H9 (cell line): ENCODE results near the gene BASP1. TPM values are rescaled to one million over a fixed set of nuclear protein-coding genes. Genes with fewer than 3 reads are reported as not detected.

Experiments used
- DNase-seq: peaks from one replicate; pipeline ENCODE4 v3.0.0-alpha.2; 2017
- H2AFZ ChIP-seq: one replicate; pipeline ENCODE4 v1.6.1; 2013; ENCODE audit warnings: mild to moderate bottlenecking, low read length, control low read depth, moderate library complexity
- H2AK5ac ChIP-seq: 2 replicates; pipeline ENCODE4 v1.6.1; 2013; ENCODE audit warnings: low read length, control low read depth, mixed read lengths; ENCODE audit not compliant: insufficient read length
- H2BK120ac ChIP-seq: one replicate; pipeline ENCODE4 v1.6.1; 2013; ENCODE audit warnings: low read depth, mild to moderate bottlenecking, low read length, control low read depth, inconsistent platforms; ENCODE audit not compliant: poor library complexity, severe bottlenecking
- H2BK12ac ChIP-seq: 2 replicates; pipeline ENCODE4 v1.6.1; 2013; ENCODE audit warnings: low read length, control low read depth, mixed read lengths, low read depth; ENCODE audit not compliant: insufficient read length
- H2BK15ac ChIP-seq: 2 replicates; pipeline ENCODE4 v1.6.1; 2013; ENCODE audit warnings: low read depth, low read length, control low read depth
- H2BK20ac ChIP-seq: one replicate; pipeline ENCODE4 v1.6.1; 2013; ENCODE audit warnings: low read depth, mild to moderate bottlenecking, low read length, control low read depth, inconsistent platforms; ENCODE audit not compliant: poor library complexity, severe bottlenecking
- H2BK5ac ChIP-seq: 2 replicates; pipeline ENCODE4 v1.6.1; 2013; ENCODE audit warnings: low read length, control low read depth, mixed read lengths; ENCODE audit not compliant: insufficient read length
- H3K14ac ChIP-seq: 2 replicates; pipeline ENCODE4 v1.6.1; 2013; ENCODE audit warnings: low read length, control low read depth; ENCODE audit not compliant: insufficient read depth
- H3K18ac ChIP-seq: 2 replicates; pipeline ENCODE4 v1.6.1; 2013; ENCODE audit warnings: low read depth, mild to moderate bottlenecking, mixed read lengths, low read length, control low read depth; ENCODE audit not compliant: insufficient read length
- H3K23ac ChIP-seq: 2 replicates; pipeline ENCODE4 v1.6.1; 2013; ENCODE audit warnings: low read length, control low read depth, mixed read lengths, low read depth; ENCODE audit not compliant: insufficient read length
- H3K23me2 ChIP-seq: 2 replicates; pipeline ENCODE4 v1.6.1; 2013; ENCODE audit warnings: low read depth, mild to moderate bottlenecking, mixed read lengths, low read length, control low read depth; ENCODE audit not compliant: insufficient read length, poor library complexity, severe bottlenecking
- H3K27ac ChIP-seq: 2 replicates; pipeline ENCODE4 v1.5.1; 2013; ENCODE audit warnings: low read length, control low read depth, mixed read lengths, low read depth; ENCODE audit not compliant: insufficient read length
- H3K27me3 ChIP-seq: 2 replicates; pipeline ENCODE4 v1.6.1; 2013; ENCODE audit warnings: low read length, control low read depth, inconsistent platforms; ENCODE audit not compliant: insufficient read depth
- H3K4ac ChIP-seq: 2 replicates; pipeline ENCODE4 v1.6.1; 2013; ENCODE audit warnings: low read depth, mild to moderate bottlenecking, control low read depth, inconsistent platforms, low read length, moderate library complexity
- H3K4me1 ChIP-seq: 2 replicates; pipeline ENCODE4 v1.6.1; 2013; ENCODE audit warnings: low read length, control low read depth, inconsistent platforms; ENCODE audit not compliant: insufficient read depth
- H3K4me2 ChIP-seq: 2 replicates; pipeline ENCODE4 v1.6.1; 2013; ENCODE audit warnings: low read length, control low read depth, mixed read lengths; ENCODE audit not compliant: insufficient read length, insufficient read depth
- H3K56ac ChIP-seq: 2 replicates; pipeline ENCODE4 v1.6.1; 2013; ENCODE audit warnings: low read depth, mild to moderate bottlenecking, mixed read lengths, low read length, control low read depth; ENCODE audit not compliant: insufficient read length
- H3K79me1 ChIP-seq: 2 replicates; pipeline ENCODE4 v1.6.1; 2013; ENCODE audit warnings: low read depth, mild to moderate bottlenecking, moderate library complexity, low read length, control low read depth, inconsistent platforms; ENCODE audit not compliant: insufficient read depth, poor library complexity, severe bottlenecking
- H3K79me2 ChIP-seq: 2 replicates; pipeline ENCODE4 v1.6.1; 2013; ENCODE audit warnings: low read length, control low read depth, inconsistent platforms; ENCODE audit not compliant: insufficient read depth
- H3K9ac ChIP-seq: 2 replicates; pipeline ENCODE4 v1.6.1; 2013; ENCODE audit warnings: low read length, control low read depth, mixed read lengths; ENCODE audit not compliant: insufficient read length; ENCODE audit errors: extremely low read depth
- H3K9me3 ChIP-seq: one replicate; pipeline ENCODE4 v1.6.1; 2013; ENCODE audit warnings: low read depth, low read length, inconsistent platforms; ENCODE audit not compliant: control insufficient read depth
- H3T11ph ChIP-seq: one replicate; pipeline ENCODE4 v1.6.1; 2013; ENCODE audit warnings: mild to moderate bottlenecking, low read length, control low read depth, inconsistent platforms
- H4K20me1 ChIP-seq: one replicate; pipeline ENCODE4 v1.6.1; 2013; ENCODE audit not compliant: control insufficient read depth, insufficient read length, insufficient read depth
- H4K5ac ChIP-seq: 2 replicates; pipeline ENCODE4 v1.6.1; 2013; ENCODE audit warnings: low read depth, mild to moderate bottlenecking, mixed read lengths, low read length, control low read depth; ENCODE audit not compliant: insufficient read length
- H4K8ac ChIP-seq: replicated peaks from 2 replicates; pipeline ENCODE4 v1.6.1; 2013; ENCODE audit warnings: low read length, control low read depth, mixed read lengths, low read depth; ENCODE audit not compliant: insufficient read length
- H4K91ac ChIP-seq: 2 replicates; pipeline ENCODE4 v1.6.1; 2013; ENCODE audit warnings: low read depth, mild to moderate bottlenecking, moderate library complexity, mixed read lengths, low read length, control low read depth; ENCODE audit not compliant: insufficient read length
- H3K27ac Mint-ChIP-seq, 3 experiments: 2 replicates in 2 of 3; 3 replicates in 1 of 3; pipeline ENCODE4 v1.8.0; 2020 to 2021; ENCODE audit warnings: mixed read lengths in 3 of 3, mild to moderate bottlenecking in 1 of 3, moderate library complexity in 1 of 3
- H3K27me3 Mint-ChIP-seq: 2 replicates; pipeline ENCODE4 v1.8.0; 2021; ENCODE audit warnings: low read depth, mild to moderate bottlenecking, moderate library complexity, mixed read lengths
- H3K36me3 Mint-ChIP-seq, 3 experiments: 2 replicates in 2 of 3; 3 replicates in 1 of 3; pipeline ENCODE4 v1.8.0; 2020 to 2021; ENCODE audit warnings: low read depth in 3 of 3, mixed read lengths in 3 of 3; ENCODE audit not compliant: insufficient read depth in 1 of 3
- H3K4me1 Mint-ChIP-seq, 2 experiments: 2 replicates each; pipeline ENCODE4 v1.8.0; 2020; ENCODE audit warnings: mixed read lengths in 2 of 2
- H3K4me3 Mint-ChIP-seq, 2 experiments: 2 replicates in 1 of 2; 3 replicates in 1 of 2; pipeline ENCODE4 v1.8.0; 2020 to 2021; ENCODE audit warnings: mild to moderate bottlenecking in 2 of 2, mixed read lengths in 2 of 2, moderate library complexity in 1 of 2
- H3K9me3 Mint-ChIP-seq, 2 experiments: 2 replicates in 1 of 2; 3 replicates in 1 of 2; pipeline ENCODE4 v1.8.0; 2020; ENCODE audit warnings: mild to moderate bottlenecking in 2 of 2, mixed read lengths in 2 of 2, moderate library complexity in 1 of 2
- WGBS: extraction: QIAGEN DNeasy Blood & Tissue Kit; methylation state at CpG from one replicate; pipeline ENCODE4 v1.1.7; 2013; ENCODE audit warnings: missing lambda C conversion rate, low lambda C conversion rate, mixed read lengths; ENCODE audit not compliant: insufficient read length; ENCODE audit errors: extremely low coverage; 5-methylcytosine and 5-hydroxymethylcytosine counted together
- total RNA-seq: library from RNA; stranded (reverse); gene quantifications from 2 replicates; pipeline ENCODE4 v1.2.1, GENCODE V29; 2021
- TF ChIP-seq, protein P1 (sequence below): fragments of 200-600 bp; sonication (generic); conservative IDR thresholded peaks from 3 replicates; pipeline ENCODE4 v1.8.0; 2021; ENCODE audit warnings: antibody characterized with exemption, mild to moderate bottlenecking

BASP1 gene
- total RNA-seq, 1 experiment from 2014 or later = 180 TPM

DNA sequence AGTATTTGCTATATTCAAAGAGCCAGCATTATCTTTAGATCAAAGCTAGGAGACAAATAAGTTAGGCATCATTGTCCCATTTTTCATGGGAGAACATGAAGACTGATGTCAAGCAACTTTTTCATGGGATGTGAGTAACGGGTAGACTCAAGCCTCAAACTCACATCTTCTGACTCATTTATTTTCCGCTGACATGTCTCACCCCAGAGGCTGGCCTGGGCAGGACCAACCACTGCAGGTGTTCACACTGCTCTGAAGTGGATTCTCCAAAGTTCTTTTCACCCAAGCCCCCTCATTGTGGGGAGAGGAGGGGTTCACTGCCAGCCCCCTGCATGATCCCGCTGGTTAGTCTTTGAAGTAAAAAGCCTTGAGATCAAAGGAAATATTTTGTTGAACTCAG is 34.9 kb upstream of the BASP1 start:
- Histone ChIP-seq H3K79me1 (no peaks in the 10 kb centered on the region), H3K27me3 (no peaks in the 10 kb centered on the region), H3K4ac (no peak overlapping the region), H3K4me1 (no peaks in the 10 kb centered on the region), H3K56ac (no peak overlapping the region), H3K4me2 (no peak overlapping the region), H2AFZ (no peak overlapping the region), H4K91ac (no peak overlapping the region), H3K14ac (no peak overlapping the region), H3K79me2 (no peaks in the 10 kb centered on the region), H3K23ac (no peak overlapping the region), H2BK20ac (no peak overlapping the region), H4K20me1 (no peaks in the 10 kb centered on the region), H3K27ac (no peak overlapping the region), H2BK15ac (no peak overlapping the region), H2BK12ac (no peak overlapping the region), H3K9ac (no peak overlapping the region), H3K23me2 (no peaks in the 10 kb centered on the region), H3T11ph (no peak overlapping the region), H3K9me3 (no peaks in the 10 kb centered on the region), H4K5ac (no peak overlapping the region), H2BK120ac (no peak overlapping the region), H2BK5ac (no peak overlapping the region), H3K18ac (no peak overlapping the region), H4K8ac (no peak overlapping the region), H2AK5ac (no peak overlapping the region)
- Mint-ChIP-seq H3K27ac (no peak overlapping the region), H3K4me3 (no peak overlapping the region), H3K36me3 (peaks cover 0 to 13% (median 2%) of the 10 kb centered on the region in 3 experiments; a peak in 3 of 7 replicates), H3K9me3 (no peaks in the 10 kb centered on the region), H3K27me3 (peaks cover 1% of the 10 kb centered on the region; the same call in 1 of the 2 replicates), H3K4me1 (peaks cover 4 to 8% of the 10 kb centered on the region in 2 experiments; a peak in 3 of 4 replicates)
- TF ChIP-seq, protein P1, sequence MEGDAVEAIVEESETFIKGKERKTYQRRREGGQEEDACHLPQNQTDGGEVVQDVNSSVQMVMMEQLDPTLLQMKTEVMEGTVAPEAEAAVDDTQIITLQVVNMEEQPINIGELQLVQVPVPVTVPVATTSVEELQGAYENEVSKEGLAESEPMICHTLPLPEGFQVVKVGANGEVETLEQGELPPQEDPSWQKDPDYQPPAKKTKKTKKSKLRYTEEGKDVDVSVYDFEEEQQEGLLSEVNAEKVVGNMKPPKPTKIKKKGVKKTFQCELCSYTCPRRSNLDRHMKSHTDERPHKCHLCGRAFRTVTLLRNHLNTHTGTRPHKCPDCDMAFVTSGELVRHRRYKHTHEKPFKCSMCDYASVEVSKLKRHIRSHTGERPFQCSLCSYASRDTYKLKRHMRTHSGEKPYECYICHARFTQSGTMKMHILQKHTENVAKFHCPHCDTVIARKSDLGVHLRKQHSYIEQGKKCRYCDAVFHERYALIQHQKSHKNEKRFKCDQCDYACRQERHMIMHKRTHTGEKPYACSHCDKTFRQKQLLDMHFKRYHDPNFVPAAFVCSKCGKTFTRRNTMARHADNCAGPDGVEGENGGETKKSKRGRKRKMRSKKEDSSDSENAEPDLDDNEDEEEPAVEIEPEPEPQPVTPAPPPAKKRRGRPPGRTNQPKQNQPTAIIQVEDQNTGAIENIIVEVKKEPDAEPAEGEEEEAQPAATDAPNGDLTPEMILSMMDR = no peak
- no peak for DNase-seq
- no CpG with 5 or more reads among the region's 3 CpGs for WGBS
